Measurements from ENCODE around the gene SKI.
A peak's percentile ranks its signal among the peaks of the same experiment; 100 is the strongest.

Gene SKI

GRCh38 chr1:2312160-2312514 is 84.0 kb downstream of the SKI start:
- no peak overlapping the region for H3K4me3 ChIP-seq (ENCODE audit: low read length)
- no peak for DNase-seq (ENCODE audit: low read depth)
- no peak for TF ChIP-seq CTCF (conservative IDR thresholded peaks at IDR 0.05; ENCODE audit: low read length)

- no peak for TF ChIP-seq CTCF (conservative IDR thresholded peaks at IDR 0.05; ENCODE audit: low read length)
- H3K4me3 ChIP-seq (ENCODE audit: low read length) = no peak overlapping the region
- no peak for DNase-seq (ENCODE audit: low read depth)
Observed at GRCh38 chr1:2312515-2313301, 84.6 kb downstream of the SKI start.

- H3K4me3 ChIP-seq (ENCODE audit: low read length) = peak overlapping the region; percentile 53
- no peak for TF ChIP-seq CTCF (conservative IDR thresholded peaks at IDR 0.05; ENCODE audit: low read length)
- DNase-seq (ENCODE audit: low read depth) = no peak
Observed at GRCh38 chr1:2313651-2314261, 85.6 kb downstream of the SKI start.

- no peak for TF ChIP-seq CTCF (conservative IDR thresholded peaks at IDR 0.05; ENCODE audit: low read length)
- peak overlapping the region; percentile 53 for H3K4me3 ChIP-seq (ENCODE audit: low read length)
- peak; percentile 67 for DNase-seq (ENCODE audit: low read depth)
Observed at GRCh38 chr1:2314273-2314802, 86.2 kb downstream of the SKI start.

DNA sequence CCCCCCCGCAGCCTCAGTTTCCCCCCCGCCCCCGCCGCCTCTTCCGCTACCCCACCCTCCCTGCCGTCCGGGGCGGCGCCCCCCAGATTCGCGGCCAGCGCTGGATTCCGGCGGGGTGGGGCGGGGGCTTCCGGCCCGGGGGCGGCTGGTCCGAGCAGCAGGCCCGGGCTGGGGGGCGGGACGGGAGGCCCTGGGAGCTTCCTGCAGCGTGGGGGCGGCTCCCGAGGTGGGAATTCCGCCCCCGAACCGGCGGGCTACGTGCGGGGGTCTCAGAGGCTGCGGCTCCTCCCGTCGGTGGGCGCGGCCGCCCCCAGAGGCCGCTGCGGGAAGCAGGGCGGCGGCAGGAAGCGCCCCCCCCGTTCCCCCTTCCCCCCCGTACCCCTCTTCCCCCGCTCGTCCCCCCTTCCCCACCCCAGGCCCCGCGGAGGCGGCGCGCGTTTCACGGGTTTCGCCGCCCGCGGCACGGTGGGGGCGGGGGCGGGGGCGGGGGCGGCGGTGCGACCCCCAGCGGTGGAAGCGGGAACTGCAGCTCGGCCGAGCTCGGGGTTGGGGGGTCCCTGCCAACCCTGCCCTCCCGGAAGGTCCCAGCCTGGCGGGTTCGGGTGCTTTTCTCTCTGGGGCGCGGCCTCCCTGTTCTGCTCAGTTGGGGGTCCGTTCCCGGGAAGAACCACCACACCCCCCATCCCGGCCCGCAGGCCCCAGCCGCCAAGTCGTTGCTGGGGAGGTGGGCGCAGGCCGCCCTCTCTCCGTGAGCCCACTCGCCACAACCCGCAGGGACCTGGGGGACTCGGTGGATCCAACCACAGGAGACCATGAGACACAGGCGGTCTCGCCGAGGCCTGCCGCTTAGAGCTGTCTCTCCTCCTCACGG is 86.9 kb downstream of the SKI start:
- peak; percentile 46 for TF ChIP-seq CTCF (conservative IDR thresholded peaks at IDR 0.05; ENCODE audit: low read length)
- DNase-seq (ENCODE audit: low read depth) = peak; percentile 50
- H3K4me3 ChIP-seq (ENCODE audit: low read length) = peak overlapping the region; percentile 53

- H3K4me3 ChIP-seq (ENCODE audit: low read length) = no peak overlapping the region
- no peak for TF ChIP-seq CTCF (conservative IDR thresholded peaks at IDR 0.05; ENCODE audit: low read length)
- no peak for DNase-seq (ENCODE audit: low read depth)
Observed at GRCh38 chr1:2315674-2316450, 87.7 kb downstream of the SKI start.

All from AG10803 (cell line).